Cardiac ventricle fibroblast (primary cell): ENCODE data around the gene SFRP2. TPM values are rescaled to one million over a fixed set of nuclear protein-coding genes. Genes with fewer than 3 reads are reported as not detected.

Experiments
- total RNA-seq: library from RNA; depleted of rRNA; stranded (reverse); fragments of >200 nt; gene quantifications from 2 replicates; pipeline ENCODE4 v1.2.3, GENCODE V29; 2015

The SFRP2 gene
- total RNA-seq = 0.19 TPM in 1 of 2 replicates, not detected in the other

DNA sequence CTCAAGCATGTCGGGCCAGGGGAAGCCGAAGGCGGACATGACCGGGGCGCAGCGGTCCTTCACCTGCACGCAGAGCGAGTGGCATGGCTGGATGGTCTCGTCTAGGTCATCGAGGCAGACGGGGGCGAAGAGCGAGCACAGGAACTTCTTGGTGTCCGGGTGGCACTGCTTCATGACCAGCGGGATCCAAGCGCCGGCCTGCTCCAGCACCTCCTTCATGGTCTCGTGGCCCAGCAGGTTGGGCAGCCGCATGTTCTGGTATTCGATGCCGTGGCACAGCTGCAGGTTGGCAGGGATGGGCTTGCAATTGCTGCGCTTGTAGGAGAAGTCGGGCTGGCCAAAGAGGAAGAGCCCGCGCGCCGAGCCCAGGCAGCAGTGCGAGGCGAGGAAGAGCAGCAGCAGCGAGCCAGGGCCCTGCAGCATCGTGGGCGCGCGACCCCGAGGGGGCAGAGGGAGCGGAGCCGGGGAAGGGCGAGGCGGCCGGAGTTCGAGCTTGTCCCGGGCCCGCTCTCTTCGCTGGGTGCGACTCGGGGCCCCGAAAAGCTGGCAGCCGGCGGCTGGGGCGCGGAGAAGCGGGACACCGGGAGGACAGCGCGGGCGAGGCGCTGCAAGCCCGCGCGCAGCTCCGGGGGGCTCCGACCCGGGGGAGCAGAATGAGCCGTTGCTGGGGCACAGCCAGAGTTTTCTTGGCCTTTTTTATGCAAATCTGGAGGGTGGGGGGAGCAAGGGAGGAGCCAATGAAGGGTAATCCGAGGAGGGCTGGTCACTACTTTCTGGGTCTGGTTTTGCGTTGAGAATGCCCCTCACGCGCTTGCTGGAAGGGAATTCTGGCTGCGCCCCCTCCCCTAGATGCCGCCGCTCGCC lies at the start of gene SFRP2:
SFRP2 (minus strand) TSS at position 671 of the 864 bp plus-strand sequence; CDS start at position 423, 248 bp downstream.

GRCh38 chr4:153759407-153760316 lies 29.2 kb downstream of the SFRP2 start, which contains the start of gene RNF175:
RNF175 (minus strand) TSS chr4:153760024; CDS start chr4:153759862, 162 bp downstream.

Other genes with a start within 250 kb of the SFRP2 start
- 0.10 and 0.50 TPM in 2 replicates for gene TLR2, start 104.8 kb downstream of the SFRP2 start, total RNA-seq
- gene RNF175, start 29.1 kb downstream of the SFRP2 start, total RNA-seq = not detected in 2 replicates